ENCODE results near the gene NAA16.
A peak's percentile ranks its signal among the peaks of the same experiment; 100 is the strongest.
"Not testable (repeated sequence)": the region's sequence is repeated elsewhere in the genome, so short reads cannot be mapped to it uniquely, and the experiment has no call there.

The NAA16 gene
- long read RNA-seq, donor 1, partial matches to known transcripts = 0 of 5 reads
- long read RNA-seq, donor 1, other reads (novel, unspliced or antisense) = 0 of 5 reads
- long read RNA-seq, donor 2, partial matches to known transcripts = 0 of 2 reads
- long read RNA-seq, donor 2, other reads (novel, unspliced or antisense) = 0 of 2 reads
- long read RNA-seq, donor 3, partial matches to known transcripts = 0 of 1 reads
- long read RNA-seq, donor 3, other reads (novel, unspliced or antisense) = 0 of 1 reads
- long read RNA-seq, donor 4, partial matches to known transcripts = 0 of 7 reads
- long read RNA-seq, donor 4, other reads (novel, unspliced or antisense) = 0 of 7 reads
- long read RNA-seq, donor 5, partial matches to known transcripts = 0 of 2 reads
- long read RNA-seq, donor 5, other reads (novel, unspliced or antisense) = 0 of 2 reads
- long read RNA-seq, donor 6, partial matches to known transcripts = 0 of 3 reads
- long read RNA-seq, donor 6, other reads (novel, unspliced or antisense) = 0 of 3 reads
- long read RNA-seq, donor 7, transcript NAA16-205 (2 exons, 773 nt) = major isoform, 6 of 12 reads
- long read RNA-seq, donor 7, partial matches to known transcripts = 5 of 12 reads
- long read RNA-seq, donor 7, other reads (novel, unspliced or antisense) = 0 of 12 reads
- long read RNA-seq, donor 8, partial matches to known transcripts = 0 of 2 reads
- long read RNA-seq, donor 8, other reads (novel, unspliced or antisense) = 0 of 2 reads

GRCh38 chr13:41310963-41311405, at the start of gene NAA16:
NAA16 (plus strand) TSS chr13:41311267; CDS start chr13:41311529, 262 bp downstream.
- DNase-seq = peak; percentile 97

GRCh38 chr13:41263261-41263971, 47.7 kb upstream of the NAA16 start, which contains the start of gene MTRF1:
MTRF1 (minus strand) TSS chr13:41263576; CDS start chr13:41260907, 2,669 bp downstream.
- DNase-seq = peak; percentile 95

- DNase-seq = no peak
These were observed 44.0 kb upstream of the NAA16 start for GRCh38 chr13:41267106-41267505.

- peak; percentile 4 for DNase-seq
These were observed 42.3 kb upstream of the NAA16 start for GRCh38 chr13:41268764-41269163.

DNA sequence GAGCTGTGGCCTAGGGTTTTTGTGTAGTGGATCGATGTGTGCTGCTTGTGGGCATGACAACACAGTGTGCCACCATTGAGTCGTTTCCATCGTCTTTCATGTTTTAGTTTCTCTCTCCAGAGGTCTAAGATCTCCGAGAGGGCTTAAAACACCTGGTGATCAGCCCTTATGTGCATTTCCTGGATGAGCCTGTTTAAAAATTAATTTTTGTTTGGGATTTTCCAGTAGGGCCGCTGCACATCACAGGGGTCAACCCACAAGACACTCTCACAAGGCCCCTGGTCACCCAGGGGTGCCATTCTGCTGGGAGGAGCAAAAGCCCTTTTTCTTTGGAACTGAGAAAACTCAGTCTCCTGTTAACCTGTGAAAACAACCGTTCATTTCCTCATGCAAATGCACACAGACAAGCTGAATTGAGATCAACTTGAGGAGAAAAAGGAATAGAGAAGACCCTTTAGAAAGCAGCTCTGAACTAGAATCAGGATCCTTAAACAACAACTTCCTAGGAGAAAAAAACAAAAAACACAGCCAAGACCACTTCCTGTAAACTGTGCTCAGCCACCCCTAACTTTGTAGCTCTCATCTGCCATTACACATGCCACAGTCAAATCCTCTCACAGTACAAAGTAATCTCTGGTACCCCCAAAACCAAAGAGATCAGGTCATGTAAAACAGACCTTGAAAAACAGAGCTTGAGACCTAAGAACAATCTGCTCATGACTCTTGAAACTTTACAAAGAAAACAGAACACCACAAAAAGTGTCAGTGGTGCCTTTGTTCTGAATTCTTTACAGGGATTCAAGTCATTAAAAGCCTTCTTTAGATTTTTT, 39.4 kb upstream of the NAA16 start:
- DNase-seq = no peak

GRCh38 chr13:41273831-41274441, 37.1 kb upstream of the NAA16 start:
- no peak for DNase-seq

DNA sequence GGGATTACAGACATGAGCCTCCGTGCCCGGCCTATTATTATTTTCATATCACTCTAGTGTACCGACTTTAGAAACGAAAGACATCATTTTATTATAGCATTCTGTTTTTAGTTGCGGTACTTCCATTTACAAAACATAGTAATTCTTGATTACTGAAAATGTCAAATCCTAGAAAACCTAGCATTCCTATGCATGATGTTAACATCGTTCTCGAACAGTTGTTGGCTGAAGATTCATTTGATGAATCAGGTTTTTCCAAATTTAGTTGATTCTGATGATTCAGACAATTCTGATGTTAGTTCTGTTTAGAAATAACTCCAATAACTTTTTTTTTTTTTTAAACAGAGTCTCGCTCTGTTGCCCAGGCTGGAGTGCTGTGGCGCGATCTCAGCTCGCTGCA, 36.2 kb upstream of the NAA16 start:
- DNase-seq = no peak

- no peak for DNase-seq
These were observed 34.2 kb upstream of the NAA16 start for GRCh38 chr13:41276824-41277223.

- not testable (repeated sequence) for DNase-seq
These were observed 31.9 kb upstream of the NAA16 start for GRCh38 chr13:41279156-41279555.

DNA sequence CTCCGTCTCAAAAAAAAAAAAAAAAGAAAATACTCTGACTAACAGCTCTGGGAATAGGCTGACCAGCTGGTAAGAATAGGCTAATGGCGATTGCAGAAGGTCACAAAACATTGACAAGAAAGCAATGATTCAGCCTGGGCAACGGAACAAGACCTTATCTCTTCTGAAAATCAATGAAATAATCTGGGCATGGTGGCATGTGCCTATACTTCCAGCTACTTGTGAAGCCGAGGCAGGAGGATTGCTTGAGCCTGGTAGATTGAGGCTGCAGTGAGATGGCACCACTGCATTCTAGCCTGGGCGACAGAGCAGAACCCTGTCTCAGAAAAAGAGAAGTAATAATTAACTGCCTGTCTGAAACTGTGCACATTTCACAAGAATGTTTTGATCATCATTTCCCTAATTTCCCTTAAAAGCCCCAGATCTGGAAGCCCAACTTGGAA, 28.9 kb upstream of the NAA16 start:
- no peak for DNase-seq

DNA sequence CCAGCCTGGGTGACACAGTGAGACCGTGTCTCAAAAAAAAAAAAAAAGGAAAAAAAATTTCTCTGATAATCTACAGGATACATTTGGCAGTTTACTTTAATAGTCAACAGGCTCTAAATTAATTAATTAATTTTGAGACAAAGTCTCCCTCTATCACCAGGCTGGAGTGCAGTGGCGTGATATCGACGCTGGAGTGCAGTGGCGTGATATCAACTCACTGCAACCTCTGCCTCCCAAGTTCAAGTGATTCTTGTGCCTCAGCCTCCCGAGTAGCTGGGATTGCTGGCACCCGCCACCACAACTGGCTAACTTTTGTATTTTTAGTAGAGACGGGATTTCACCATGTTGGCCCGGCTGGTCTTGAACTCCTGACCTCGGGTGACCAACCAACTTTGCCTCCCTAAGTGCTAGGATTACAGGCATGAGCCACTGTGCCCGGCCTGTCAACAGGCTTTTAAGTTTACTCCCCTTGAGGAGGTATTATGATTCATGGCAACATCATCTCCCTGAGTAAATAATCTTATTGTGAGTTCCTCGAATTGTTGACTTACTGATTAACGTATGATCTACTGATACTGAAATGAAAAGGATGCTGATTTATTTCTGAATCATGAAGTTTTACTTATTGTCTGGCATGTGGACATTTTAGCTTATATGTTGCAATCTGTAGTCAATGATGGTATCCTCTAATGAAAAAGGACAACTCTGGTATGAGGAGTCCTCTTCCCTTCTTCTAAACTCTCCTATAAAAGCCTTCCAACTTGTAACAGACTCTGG, 26.4 kb upstream of the NAA16 start:
- DNase-seq = no peak

DNA sequence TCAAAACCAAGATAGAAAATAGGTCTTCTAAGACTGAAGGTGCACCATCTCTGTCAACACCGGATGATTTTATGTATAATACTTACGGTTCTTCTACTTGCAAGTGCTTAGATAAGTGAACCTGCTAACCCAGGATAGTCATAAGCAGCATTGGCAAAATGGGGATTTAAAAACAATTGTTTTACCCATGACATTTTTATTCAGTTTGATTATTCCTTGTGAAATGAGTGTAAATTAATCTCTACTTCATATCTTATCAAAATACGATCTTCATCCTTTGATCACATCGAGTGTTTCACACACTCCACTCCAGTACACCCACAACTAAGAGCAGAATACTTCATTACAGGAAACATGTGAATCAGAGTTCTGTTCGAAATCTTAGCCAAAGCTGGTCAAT, 24.7 kb upstream of the NAA16 start:
- DNase-seq = no peak

DNA sequence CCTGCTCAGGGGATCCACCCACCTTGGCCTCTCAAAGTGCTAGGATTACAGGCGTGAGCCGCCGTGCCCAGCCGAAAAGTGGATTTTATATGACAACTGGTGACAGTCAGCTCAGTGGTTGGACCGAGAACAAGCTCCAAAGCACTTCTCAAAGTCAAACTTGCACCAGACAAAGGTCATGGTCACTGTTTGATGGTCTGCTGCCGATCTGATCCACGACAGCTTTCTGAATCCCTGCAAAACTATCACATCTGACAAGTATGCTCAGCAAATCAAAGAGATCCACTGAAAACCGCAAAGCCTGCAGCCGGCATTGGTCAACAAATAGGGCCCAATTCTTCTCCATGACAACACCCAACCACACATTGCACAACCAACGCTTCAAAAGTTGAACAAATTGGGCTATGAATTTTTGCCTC, 21.6 kb upstream of the NAA16 start:
- DNase-seq = no peak

- no peak for DNase-seq
These were observed 19.8 kb upstream of the NAA16 start for GRCh38 chr13:41291246-41291645.

DNA sequence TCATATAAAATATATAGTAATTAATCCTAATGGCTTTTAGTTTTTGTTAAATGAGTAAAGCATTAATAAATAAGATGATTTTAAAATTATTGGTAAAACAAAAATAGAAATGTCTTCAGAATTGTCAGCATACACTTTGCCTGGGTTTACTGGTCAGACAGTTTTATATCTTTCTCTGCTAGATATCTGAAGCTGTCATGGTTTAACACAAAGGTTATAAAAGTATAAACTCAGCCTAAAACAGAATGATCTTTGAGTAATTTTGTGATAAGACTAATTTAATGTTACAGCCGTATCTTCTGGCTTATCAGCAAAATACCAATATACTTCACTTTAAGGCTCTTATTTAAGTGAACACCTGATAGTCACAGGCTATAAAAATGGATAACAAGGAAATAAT, 17.8 kb upstream of the NAA16 start:
- no peak for DNase-seq

DNA sequence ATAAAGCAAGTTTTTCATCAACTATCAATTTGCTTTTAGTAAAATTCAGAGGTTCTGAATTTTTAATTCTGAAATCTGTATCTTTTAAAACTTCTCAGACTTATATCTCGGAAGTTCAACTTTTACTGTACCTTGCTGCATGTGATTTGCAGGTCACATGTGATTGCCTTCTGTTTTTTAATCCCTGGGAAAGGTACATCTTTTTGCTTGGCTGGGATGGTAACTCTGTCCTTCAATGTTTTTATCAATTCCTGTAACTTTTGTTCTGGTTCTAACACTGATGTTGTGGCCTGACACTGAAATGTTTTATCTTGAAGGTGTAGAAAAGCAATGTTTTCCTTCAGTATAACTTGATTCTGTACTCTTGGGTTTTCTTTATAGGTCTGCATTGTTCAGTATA, 16.2 kb upstream of the NAA16 start:
- no peak for DNase-seq

GRCh38 chr13:41295973-41296372, 15.1 kb upstream of the NAA16 start:
- no peak for DNase-seq

DNA sequence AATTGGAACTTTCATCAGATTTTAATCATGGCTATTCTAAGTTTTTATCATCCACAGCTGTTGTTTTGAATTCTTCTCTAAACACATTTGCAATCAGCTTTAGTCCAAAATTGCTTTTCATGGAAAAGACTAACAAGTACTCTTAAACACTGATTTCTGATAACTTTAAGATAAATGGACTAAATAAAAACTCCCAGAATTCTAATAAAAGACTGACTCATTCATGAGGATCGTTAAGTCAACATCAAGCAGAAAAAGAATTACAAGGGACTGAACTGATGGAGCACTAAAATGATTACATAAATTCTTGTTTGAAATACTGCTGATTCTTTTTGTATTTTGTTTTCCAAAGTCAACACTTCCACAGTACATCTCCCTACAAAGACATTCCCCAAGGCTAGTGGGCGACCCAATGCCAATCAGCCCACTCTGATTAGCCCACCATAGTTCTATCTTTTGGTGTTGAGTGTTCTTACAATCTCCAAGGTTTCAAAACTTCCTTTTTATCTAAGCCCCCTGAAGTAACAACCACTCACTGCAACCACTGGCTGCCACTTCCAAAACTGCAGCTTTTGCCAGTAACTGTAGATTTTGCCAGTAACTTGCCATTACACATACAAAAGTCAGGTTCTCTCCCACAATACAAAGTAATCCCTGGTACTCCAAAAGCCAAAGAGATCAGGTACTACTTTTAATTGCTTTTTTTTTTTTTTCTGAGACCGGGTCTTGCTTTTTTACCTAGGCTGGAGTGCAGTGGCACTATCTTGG, 14.0 kb upstream of the NAA16 start:
- no peak for DNase-seq

GRCh38 chr13:41299316-41300094, 11.6 kb upstream of the NAA16 start:
- no peak for DNase-seq

Measured in right kidney (tissue), 9 donors.